Peyer's patch (tissue), 4 donors: ENCODE measurements around the gene TMEM43.

ENCODE experiments used
- POLR2A ChIP-seq, 2 donors: fragments of 450-650 bp; IDR thresholded peaks; one replicate each; pipeline ENCODE4 v1.5.1; 2017; ENCODE audit warnings: antibody characterized with exemption in 2 of 2, mild to moderate bottlenecking in 2 of 2, moderate library complexity in 2 of 2
- TF ChIP-seq, protein P1 (sequence below), 6 experiments: fragments of 450-650 bp in 4 of 6; fragments of 200-600 bp in 2 of 6; sonication (generic) in 1 of 6; IDR thresholded peaks; one replicate each; pipeline ENCODE4 v1.5.1; 2017 to 2019; ENCODE audit warnings: antibody characterized with exemption in 6 of 6, mild to moderate bottlenecking in 3 of 6, moderate library complexity in 1 of 6

DNA sequence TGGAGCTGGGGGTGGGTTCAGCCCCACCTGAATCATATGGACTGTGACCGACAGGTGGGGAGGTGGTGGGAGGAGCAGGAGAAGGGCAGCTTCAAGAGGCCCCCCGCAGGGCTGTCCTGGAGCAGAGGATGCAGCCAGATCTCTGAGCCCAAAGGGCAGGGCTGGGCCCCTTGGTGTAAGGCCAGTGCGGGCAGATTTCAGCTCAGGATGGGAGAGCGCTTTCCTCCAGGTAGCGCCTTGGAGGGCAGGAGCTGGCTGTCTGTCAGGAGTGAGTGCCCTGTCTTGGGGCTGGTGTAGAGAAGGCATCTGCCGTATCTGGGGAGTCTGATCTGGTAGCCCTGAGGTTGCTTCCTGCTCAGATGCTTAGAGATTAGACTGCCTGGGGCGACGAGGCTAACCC, 7.3 kb downstream of the TMEM43 start:
- TF ChIP-seq, protein P1, sequence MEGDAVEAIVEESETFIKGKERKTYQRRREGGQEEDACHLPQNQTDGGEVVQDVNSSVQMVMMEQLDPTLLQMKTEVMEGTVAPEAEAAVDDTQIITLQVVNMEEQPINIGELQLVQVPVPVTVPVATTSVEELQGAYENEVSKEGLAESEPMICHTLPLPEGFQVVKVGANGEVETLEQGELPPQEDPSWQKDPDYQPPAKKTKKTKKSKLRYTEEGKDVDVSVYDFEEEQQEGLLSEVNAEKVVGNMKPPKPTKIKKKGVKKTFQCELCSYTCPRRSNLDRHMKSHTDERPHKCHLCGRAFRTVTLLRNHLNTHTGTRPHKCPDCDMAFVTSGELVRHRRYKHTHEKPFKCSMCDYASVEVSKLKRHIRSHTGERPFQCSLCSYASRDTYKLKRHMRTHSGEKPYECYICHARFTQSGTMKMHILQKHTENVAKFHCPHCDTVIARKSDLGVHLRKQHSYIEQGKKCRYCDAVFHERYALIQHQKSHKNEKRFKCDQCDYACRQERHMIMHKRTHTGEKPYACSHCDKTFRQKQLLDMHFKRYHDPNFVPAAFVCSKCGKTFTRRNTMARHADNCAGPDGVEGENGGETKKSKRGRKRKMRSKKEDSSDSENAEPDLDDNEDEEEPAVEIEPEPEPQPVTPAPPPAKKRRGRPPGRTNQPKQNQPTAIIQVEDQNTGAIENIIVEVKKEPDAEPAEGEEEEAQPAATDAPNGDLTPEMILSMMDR (IDR thresholded peaks at IDR 0.05): no peak
- TF ChIP-seq POLR2A (IDR thresholded peaks at IDR 0.05): no peak
